ENCODE results near the gene OR1L1.

The OR1L1 gene

GRCh38 chr9:122661416-122661815, at the start of gene OR1L1:
TSS of gene OR1L1 (plus strand) at chr9:122661716. CDS start at chr9:122661716, 0 bp downstream.
- H3K27ac Mint-ChIP-seq, result no peak within 1 kb of the TSS
- H3K36me3 Mint-ChIP-seq (ENCODE audit: low read depth), result no peaks in the 10 kb centered on the region
- H3K4me3 Mint-ChIP-seq, result no peak within 1 kb of the TSS
- no peaks in the 10 kb centered on the region for H3K4me1 Mint-ChIP-seq (ENCODE audit: low read depth)
- H3K9me3 Mint-ChIP-seq, result no peaks in the 10 kb centered on the region
- no peaks in the 10 kb centered on the region for H3K27me3 Mint-ChIP-seq (ENCODE audit: low read depth)

GRCh38 chr9:122614362-122614761, 47.2 kb upstream of the OR1L1 start, which contains the start of gene OR1Q1:
TSS of gene OR1Q1 (plus strand) at chr9:122614738. CDS start at chr9:122614738, 0 bp downstream.
- no peak within 1 kb of the TSS for H3K27ac Mint-ChIP-seq
- H3K9me3 Mint-ChIP-seq, result no peaks in the 10 kb centered on the region
- no peaks in the 10 kb centered on the region for H3K4me1 Mint-ChIP-seq (ENCODE audit: low read depth)
- no peak within 1 kb of the TSS for H3K4me3 Mint-ChIP-seq
- H3K36me3 Mint-ChIP-seq (ENCODE audit: low read depth), result no peaks in the 10 kb centered on the region
- H3K27me3 Mint-ChIP-seq (ENCODE audit: low read depth), result no peaks in the 10 kb centered on the region

GRCh38 chr9:122619996-122620395, 41.5 kb upstream of the OR1L1 start:
- Mint-ChIP-seq H3K27me3 (ENCODE audit: low read depth) (no peaks in the 10 kb centered on the region), H3K4me1 (ENCODE audit: low read depth) (no peaks in the 10 kb centered on the region), H3K9me3 (no peaks in the 10 kb centered on the region), H3K27ac (no peak overlapping the region), H3K36me3 (ENCODE audit: low read depth) (no peaks in the 10 kb centered on the region), H3K4me3 (no peak overlapping the region)

- Mint-ChIP-seq H3K36me3 (ENCODE audit: low read depth) (no peaks in the 10 kb centered on the region), H3K4me1 (ENCODE audit: low read depth) (no peaks in the 10 kb centered on the region), H3K4me3 (no peak overlapping the region), H3K27ac (no peak overlapping the region), H3K27me3 (ENCODE audit: low read depth) (peaks cover 4% of the 10 kb centered on the region), H3K9me3 (peaks cover 13% of the 10 kb centered on the region)
Measured at GRCh38 chr9:122642226-122642625, 19.3 kb upstream of the OR1L1 start.

- H3K27me3 Mint-ChIP-seq (ENCODE audit: low read depth), result no peaks in the 10 kb centered on the region
- H3K4me1 Mint-ChIP-seq (ENCODE audit: low read depth), result no peaks in the 10 kb centered on the region
- no peaks in the 10 kb centered on the region for H3K9me3 Mint-ChIP-seq
Measured at GRCh38 chr9:122656378-122656777, 5.1 kb upstream of the OR1L1 start.

GRCh38 chr9:122657527-122657926, 4.0 kb upstream of the OR1L1 start, which contains the start of gene OR1B1:
TSS of gene OR1B1 (minus strand) at chr9:122657627.
- Mint-ChIP-seq H3K36me3 (ENCODE audit: low read depth) (no peaks in the 10 kb centered on the region), H3K9me3 (no peaks in the 10 kb centered on the region), H3K4me3 (no peak within 1 kb of the TSS)

More at GRCh38 chr9:122656378-122656777, 5.1 kb upstream of the OR1L1 start:
- H3K4me3 Mint-ChIP-seq, result no peak overlapping the region
- no peaks in the 10 kb centered on the region for H3K36me3 Mint-ChIP-seq (ENCODE audit: low read depth)
- no peak overlapping the region for H3K27ac Mint-ChIP-seq

GRCh38 chr9:122672481-122672880, 11.0 kb downstream of the OR1L1 start:
- Mint-ChIP-seq H3K9me3 (peaks cover 10% of the 10 kb centered on the region), H3K36me3 (ENCODE audit: low read depth) (no peaks in the 10 kb centered on the region), H3K4me1 (ENCODE audit: low read depth) (no peaks in the 10 kb centered on the region), H3K27ac (no peak overlapping the region), H3K4me3 (no peak overlapping the region), H3K27me3 (ENCODE audit: low read depth) (peaks cover 3% of the 10 kb centered on the region)

More at GRCh38 chr9:122657527-122657926, 4.0 kb upstream of the OR1L1 start, which contains the start of gene OR1B1:
- H3K27ac Mint-ChIP-seq, result no peak within 1 kb of the TSS
- no peaks in the 10 kb centered on the region for H3K27me3 Mint-ChIP-seq (ENCODE audit: low read depth)
- no peaks in the 10 kb centered on the region for H3K4me1 Mint-ChIP-seq (ENCODE audit: low read depth)

GRCh38 chr9:122684851-122685250, 23.3 kb downstream of the OR1L1 start:
- Mint-ChIP-seq H3K36me3 (ENCODE audit: low read depth) (no peaks in the 10 kb centered on the region), H3K9me3 (peaks cover 28% of the 10 kb centered on the region), H3K27ac (no peak overlapping the region), H3K4me3 (no peak overlapping the region), H3K27me3 (ENCODE audit: low read depth) (no peaks in the 10 kb centered on the region), H3K4me1 (ENCODE audit: low read depth) (no peaks in the 10 kb centered on the region)

GRCh38 chr9:122695696-122696095, 34.2 kb downstream of the OR1L1 start:
- Mint-ChIP-seq H3K4me1 (ENCODE audit: low read depth) (no peaks in the 10 kb centered on the region), H3K36me3 (ENCODE audit: low read depth) (no peaks in the 10 kb centered on the region), H3K27ac (no peak overlapping the region), H3K27me3 (ENCODE audit: low read depth) (no peaks in the 10 kb centered on the region), H3K9me3 (peaks cover 18% of the 10 kb centered on the region), H3K4me3 (no peak overlapping the region)
